HG03196 (cell line): ENCODE data around the gene WFDC1.

Source experiments
- ATAC-seq: cut with Tn5 transposase; IDR thresholded peaks from one replicate; pipeline ENCODE4 v1.9.1; 2021; ENCODE audit not compliant: unreplicated experiment

WFDC1 gene

GRCh38 chr16:84370723-84371552 lies 76.3 kb downstream of the WFDC1 start:
- no peak for ATAC-seq

GRCh38 chr16:84371553-84371865 lies 76.8 kb downstream of the WFDC1 start:
- ATAC-seq = no peak

GRCh38 chr16:84373907-84374489 lies 79.3 kb downstream of the WFDC1 start:
- no peak for ATAC-seq

GRCh38 chr16:84378099-84378498 lies 83.4 kb downstream of the WFDC1 start:
- no peak for ATAC-seq

- no peak for ATAC-seq
These were observed 83.9 kb downstream of the WFDC1 start for GRCh38 chr16:84378567-84378966.

GRCh38 chr16:84379008-84379708 lies 84.5 kb downstream of the WFDC1 start:
- ATAC-seq = no peak
